IPS-18c (cell line): ENCODE measurements around the gene TEF.

ENCODE experiments used
- H3K4me3 ChIP-seq: 2 replicates; pipeline ENCODE4 v1.7.0; 2013; ENCODE audit warnings: low read depth, mild to moderate bottlenecking, low read length, moderate library complexity; ENCODE audit not compliant: insufficient read depth
- H3K9me3 ChIP-seq: one replicate; pipeline ENCODE4 v1.6.1; 2013; ENCODE audit warnings: mild to moderate bottlenecking, low read length, moderate library complexity; ENCODE audit not compliant: control insufficient read depth, insufficient read depth

TEF gene

GRCh38 chr22:41350087-41350486 is 31.7 kb upstream of the TEF start:
- Histone ChIP-seq H3K4me3 (no peak overlapping the region), H3K9me3 (no peaks in the 10 kb centered on the region)

GRCh38 chr22:41351011-41351410 is 30.7 kb upstream of the TEF start:
- Histone ChIP-seq H3K9me3 (no peaks in the 10 kb centered on the region), H3K4me3 (no peak overlapping the region)

GRCh38 chr22:41352058-41352457 is 29.7 kb upstream of the TEF start:
- H3K9me3 ChIP-seq: no peaks in the 10 kb centered on the region
- H3K4me3 ChIP-seq: no peak overlapping the region

- H3K9me3 ChIP-seq: no peaks in the 10 kb centered on the region
- no peak overlapping the region for H3K4me3 ChIP-seq
Observed at GRCh38 chr22:41353862-41354575, 27.7 kb upstream of the TEF start.

- Histone ChIP-seq H3K9me3 (no peaks in the 10 kb centered on the region), H3K4me3 (no peak overlapping the region)
Observed at GRCh38 chr22:41354979-41355378, 26.8 kb upstream of the TEF start.

GRCh38 chr22:41355895-41356294 is 25.8 kb upstream of the TEF start:
- Histone ChIP-seq H3K4me3 (no peak overlapping the region; the same call in 1 of the 2 replicates), H3K9me3 (no peaks in the 10 kb centered on the region)

- no peaks in the 10 kb centered on the region for H3K9me3 ChIP-seq
- no peak overlapping the region for H3K4me3 ChIP-seq
Observed at GRCh38 chr22:41356430-41357028, 25.2 kb upstream of the TEF start.

GRCh38 chr22:41357191-41357590 is 24.6 kb upstream of the TEF start:
- no peak overlapping the region for H3K4me3 ChIP-seq
- H3K9me3 ChIP-seq: no peaks in the 10 kb centered on the region

GRCh38 chr22:41358927-41359326 is 22.8 kb upstream of the TEF start:
- H3K4me3 ChIP-seq: no peak overlapping the region

GRCh38 chr22:41359376-41359775 is 22.4 kb upstream of the TEF start:
- no peaks in the 10 kb centered on the region for H3K9me3 ChIP-seq

More at GRCh38 chr22:41358927-41359326, 22.8 kb upstream of the TEF start:
- H3K9me3 ChIP-seq: no peaks in the 10 kb centered on the region

GRCh38 chr22:41360126-41360525 is 21.6 kb upstream of the TEF start:
- Histone ChIP-seq H3K9me3 (no peaks in the 10 kb centered on the region), H3K4me3 (no peak overlapping the region; the same call in 1 of the 2 replicates)

More at GRCh38 chr22:41359376-41359775, 22.4 kb upstream of the TEF start:
- no peak overlapping the region for H3K4me3 ChIP-seq

GRCh38 chr22:41361716-41362310 is 19.9 kb upstream of the TEF start:
- H3K9me3 ChIP-seq: no peaks in the 10 kb centered on the region
- H3K4me3 ChIP-seq: no peak overlapping the region

- Histone ChIP-seq H3K4me3 (no peak overlapping the region), H3K9me3 (no peaks in the 10 kb centered on the region)
Observed at GRCh38 chr22:41362615-41363014, 19.1 kb upstream of the TEF start.

GRCh38 chr22:41364233-41364632 is 17.5 kb upstream of the TEF start:
- no peak overlapping the region for H3K4me3 ChIP-seq
- no peaks in the 10 kb centered on the region for H3K9me3 ChIP-seq

- no peaks in the 10 kb centered on the region for H3K9me3 ChIP-seq
- H3K4me3 ChIP-seq: no peak overlapping the region
Observed at GRCh38 chr22:41364955-41365354, 16.8 kb upstream of the TEF start.

GRCh38 chr22:41365425-41365824 is 16.3 kb upstream of the TEF start:
- no peaks in the 10 kb centered on the region for H3K9me3 ChIP-seq
- no peak overlapping the region for H3K4me3 ChIP-seq

- no peak overlapping the region for H3K4me3 ChIP-seq
- no peaks in the 10 kb centered on the region for H3K9me3 ChIP-seq
Observed at GRCh38 chr22:41366323-41367029, 15.3 kb upstream of the TEF start.
